Epithelial cell of esophagus (primary cell): ENCODE results near the gene MAP1B.

Experiments used
- DNase-seq: peaks from one replicate; pipeline ENCODE4 v3.0.0; 2010; ENCODE audit warnings: low read depth
- H3K4me3 ChIP-seq: 2 replicates; pipeline ENCODE4 v1.5.1; 2011; ENCODE audit warnings: mild to moderate bottlenecking, low read length, control low read depth
- CTCF ChIP-seq: IDR thresholded peaks from 2 replicates; pipeline ENCODE4 v1.5.1; 2011; ENCODE audit warnings: low read depth, mild to moderate bottlenecking, low read length, control low read depth, inconsistent platforms; ENCODE audit not compliant: insufficient read depth; ENCODE audit errors: missing control alignments

Gene MAP1B

DNA sequence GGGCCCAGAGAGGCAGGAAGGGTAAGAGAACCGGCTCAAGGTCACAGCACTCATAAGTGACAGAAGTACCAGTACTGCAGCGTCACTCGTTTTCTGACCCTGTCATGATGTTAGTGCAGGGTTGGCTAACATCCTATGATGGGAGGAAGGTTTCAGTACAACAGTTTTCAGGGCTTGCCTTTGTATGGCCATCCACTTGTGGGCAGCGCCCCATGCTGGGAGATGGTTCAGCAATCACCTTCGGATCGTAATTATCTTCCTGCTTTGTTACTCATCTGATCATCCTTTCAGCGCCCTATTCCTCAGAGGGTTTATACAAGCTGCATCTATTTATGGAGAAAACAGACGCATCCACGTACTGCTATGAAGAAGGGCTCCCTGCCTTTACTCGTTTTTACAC, 2.4 kb downstream of the MAP1B start:
- DNase-seq, result peak; percentile 23
- no peak overlapping the region for H3K4me3 ChIP-seq
- no peak for TF ChIP-seq CTCF

GRCh38 chr5:72110394-72111013, 3.2 kb downstream of the MAP1B start:
- no peak for TF ChIP-seq CTCF
- no peak overlapping the region for H3K4me3 ChIP-seq
- DNase-seq, result peak; percentile 20

GRCh38 chr5:72112389-72112788, 5.1 kb downstream of the MAP1B start:
- DNase-seq, result no peak
- H3K4me3 ChIP-seq, result no peak overlapping the region
- no peak for TF ChIP-seq CTCF

- no peak for TF ChIP-seq CTCF
- H3K4me3 ChIP-seq, result no peak overlapping the region
- DNase-seq, result no peak
Observed at GRCh38 chr5:72114629-72115028, 7.4 kb downstream of the MAP1B start.

GRCh38 chr5:72115296-72115695, 8.0 kb downstream of the MAP1B start:
- TF ChIP-seq CTCF, result no peak
- H3K4me3 ChIP-seq, result no peak overlapping the region
- DNase-seq, result no peak

DNA sequence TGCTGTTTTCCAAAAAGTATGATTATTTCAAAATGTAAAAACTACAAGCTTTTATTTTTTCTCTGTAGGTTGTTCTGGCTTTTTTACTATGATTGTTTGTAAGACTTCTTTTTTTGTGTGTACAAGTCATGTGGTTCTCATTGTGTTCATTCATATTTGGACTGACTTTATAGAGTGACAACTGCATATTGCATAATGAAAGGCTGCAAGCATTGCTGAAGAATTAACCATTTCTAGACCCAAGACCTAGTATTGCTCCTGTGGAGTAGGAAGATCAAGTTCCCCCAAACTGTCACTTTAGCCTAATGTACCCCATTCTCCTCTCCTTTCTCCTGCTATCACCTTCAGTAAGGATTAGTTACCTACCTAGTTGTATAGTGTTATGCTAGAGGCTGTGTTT, 10.0 kb downstream of the MAP1B start:
- H3K4me3 ChIP-seq, result no peak overlapping the region
- TF ChIP-seq CTCF, result no peak
- no peak for DNase-seq

DNA sequence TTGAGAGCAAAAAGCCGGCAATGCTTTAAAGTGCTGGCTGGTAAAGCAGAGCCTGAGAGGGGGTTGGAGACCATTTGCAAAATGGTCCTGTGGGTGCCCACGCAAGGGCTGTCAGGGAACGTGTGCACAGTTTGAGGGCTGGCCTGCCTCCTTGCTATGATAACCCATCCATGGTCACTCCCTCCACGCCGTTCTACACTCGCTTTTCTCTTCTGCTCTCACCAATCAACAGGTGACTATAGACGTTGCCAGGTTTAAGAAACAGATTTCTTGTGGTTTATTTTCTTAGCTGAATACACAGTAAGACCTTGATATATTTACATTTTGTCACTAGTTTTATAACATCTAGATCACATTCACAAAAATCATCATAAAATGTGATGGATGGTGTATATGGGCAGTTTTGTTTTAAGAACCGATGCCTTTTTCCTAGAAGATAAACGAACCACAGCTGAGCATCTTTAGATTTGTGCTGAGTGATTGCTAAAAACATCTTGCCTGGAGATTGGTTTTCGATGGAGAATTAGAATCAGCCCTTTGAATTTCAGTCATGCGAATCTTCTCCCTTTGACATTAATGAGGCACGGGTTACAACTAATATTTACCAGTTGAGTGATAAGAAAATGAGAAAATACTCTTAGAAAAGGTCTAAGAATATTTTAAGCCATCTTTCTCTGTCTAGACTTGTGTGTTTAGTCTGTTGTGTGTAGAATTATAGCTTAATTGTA, 13.9 kb downstream of the MAP1B start:
- no peak for TF ChIP-seq CTCF
- DNase-seq, result no peak
- no peak overlapping the region for H3K4me3 ChIP-seq
